SU-DHL-6 (cell line): ENCODE results near the gene ENDOV.

ENCODE experiments used
- H2AFZ ChIP-seq: fragments of 200-600 bp; sonication (generic); 2 replicates; pipeline ENCODE4 v1.6.1; 2014; ENCODE audit warnings: low read depth, mild to moderate bottlenecking, moderate library complexity, mixed read lengths, antibody characterized with exemption, low read length; ENCODE audit not compliant: severe bottlenecking
- H3F3A ChIP-seq: fragments of 200-600 bp; shearing (Covaris generic); 2 replicates; pipeline ENCODE4 v1.6.0; 2016; ENCODE audit warnings: antibody characterized with exemption, mild to moderate bottlenecking; ENCODE audit not compliant: insufficient read depth
- H3K27ac ChIP-seq: fragments of 200-600 bp; sonication (generic); 2 replicates; pipeline ENCODE4 v1.5.1; 2016; ENCODE audit warnings: low read depth, mild to moderate bottlenecking, low read length, moderate library complexity, mixed read lengths
- H3K27me3 ChIP-seq: fragments of 200-600 bp; sonication (generic), shearing (Covaris generic); 2 replicates; pipeline ENCODE4 v1.6.0; 2014; ENCODE audit warnings: mild to moderate bottlenecking, low read length
- H3K36me3 ChIP-seq: fragments of 200-600 bp; sonication (generic); 2 replicates; pipeline ENCODE4 v1.6.1; 2014; ENCODE audit warnings: mild to moderate bottlenecking, low read length, mixed read lengths
- H3K4me2 ChIP-seq: fragments of 300-600, 200-600 bp; shearing (Covaris generic), sonication (generic); 2 replicates; pipeline ENCODE4 v1.6.0; 2014; ENCODE audit warnings: low read length, low read depth, mild to moderate bottlenecking; ENCODE audit not compliant: poor library complexity, severe bottlenecking
- H3K4me3 ChIP-seq: fragments of 200-600 bp; sonication (generic); 2 replicates; pipeline ENCODE4 v1.5.1; 2014; ENCODE audit warnings: antibody characterized with exemption, low read length, mild to moderate bottlenecking, mixed read lengths; ENCODE audit not compliant: insufficient read depth, poor library complexity, severe bottlenecking
- H3K79me2 ChIP-seq: fragments of 200-600 bp; sonication (generic); 2 replicates; pipeline ENCODE4 v1.6.1; 2014; ENCODE audit warnings: mild to moderate bottlenecking, low read length, moderate library complexity; ENCODE audit not compliant: insufficient read depth
- H3K9ac ChIP-seq: fragments of 200-600 bp; sonication (generic); 2 replicates; pipeline ENCODE4 v1.7.0; 2014; ENCODE audit warnings: mild to moderate bottlenecking, low read length
- H3K9me2 ChIP-seq: fragments of 200-600 bp; sonication (generic); replicated peaks from 2 replicates; pipeline ENCODE4 v1.6.1; 2014; ENCODE audit warnings: low read length; ENCODE audit not compliant: insufficient read depth
- H3K9me3 ChIP-seq: fragments of 200-600 bp; sonication (generic); 2 replicates; pipeline ENCODE4 v1.6.1; 2014; ENCODE audit warnings: low read length, mixed read lengths; ENCODE audit not compliant: insufficient read depth
- H4K20me1 ChIP-seq: fragments of 200-600 bp; sonication (generic); 2 replicates; pipeline ENCODE4 v1.6.1; 2014; ENCODE audit warnings: low read depth, mild to moderate bottlenecking, antibody characterized with exemption, low read length, moderate library complexity, mixed read lengths
- CTCF ChIP-seq: fragments of 200-600 bp; sonication (generic); IDR thresholded peaks from one replicate; pipeline ENCODE4 v1.5.1; 2017; ENCODE audit warnings: antibody characterized with exemption, mild to moderate bottlenecking, low read length, moderate library complexity; ENCODE audit not compliant: insufficient read depth, poor library complexity, severe bottlenecking
- EZH2phosphoT487 ChIP-seq: fragments of 200-600 bp; sonication (generic), shearing (Covaris generic); conservative IDR thresholded peaks from 2 replicates; pipeline ENCODE4 v1.6.1; 2018; ENCODE audit warnings: mild to moderate bottlenecking, antibody characterized with exemption, low read length, moderate library complexity, mixed read lengths

Gene ENDOV

GRCh38 chr17:80444644-80444979 is 29.6 kb downstream of the ENDOV start:
- TF ChIP-seq CTCF = no peak
- TF ChIP-seq EZH2phosphoT487 = no peak
- Histone ChIP-seq H4K20me1 (no peaks in the 10 kb centered on the region), H3K27me3 (no peaks in the 10 kb centered on the region), H2AFZ (no peak overlapping the region), H3K4me2 (no peak overlapping the region), H3K9ac (no peak overlapping the region), H3K9me3 (no peaks in the 10 kb centered on the region), H3K27ac (no peak overlapping the region), H3K4me3 (no peak overlapping the region), H3F3A (no peaks in the 10 kb centered on the region), H3K9me2 (no peaks in the 10 kb centered on the region), H3K79me2 (no peaks in the 10 kb centered on the region), H3K36me3 (no peaks in the 10 kb centered on the region)

GRCh38 chr17:80445007-80445725 is 30.2 kb downstream of the ENDOV start:
- H3K36me3 ChIP-seq = no peaks in the 10 kb centered on the region
- no peak overlapping the region for H3K4me2 ChIP-seq
- H3K27ac ChIP-seq = no peak overlapping the region
- TF ChIP-seq EZH2phosphoT487 (no peak), CTCF (no peak)
- no peaks in the 10 kb centered on the region for H3K9me2 ChIP-seq
- H3K9ac ChIP-seq = no peak overlapping the region
- H3K9me3 ChIP-seq = no peaks in the 10 kb centered on the region
- H4K20me1 ChIP-seq = no peaks in the 10 kb centered on the region
- no peaks in the 10 kb centered on the region for H3K27me3 ChIP-seq
- no peak overlapping the region for H3K4me3 ChIP-seq
- H3F3A ChIP-seq = no peaks in the 10 kb centered on the region
- H2AFZ ChIP-seq = no peak overlapping the region
- H3K79me2 ChIP-seq = no peaks in the 10 kb centered on the region

- Histone ChIP-seq H3K9me2 (no peaks in the 10 kb centered on the region), H2AFZ (no peak overlapping the region), H3K4me2 (no peak overlapping the region), H3K9me3 (no peaks in the 10 kb centered on the region), H3K27me3 (no peaks in the 10 kb centered on the region), H3K9ac (no peak overlapping the region), H3K27ac (no peak overlapping the region), H3F3A (no peaks in the 10 kb centered on the region), H3K79me2 (no peaks in the 10 kb centered on the region), H3K36me3 (no peaks in the 10 kb centered on the region), H3K4me3 (no peak overlapping the region), H4K20me1 (no peaks in the 10 kb centered on the region)
- no peak for TF ChIP-seq CTCF
- no peak for TF ChIP-seq EZH2phosphoT487
These were observed 30.8 kb downstream of the ENDOV start for GRCh38 chr17:80445726-80446110.
